Measurements from ENCODE around the gene NBPF8. TPM values are rescaled to one million over a fixed set of nuclear protein-coding genes. Genes with fewer than 3 reads are reported as not detected.

NBPF8 gene
- total RNA-seq, 1 donor from 2014 or later = 20.2 TPM

Other genes starting within 250 kb of the NBPF8 start
- gene SEC22B, start 238.5 kb upstream of the NBPF8 start, total RNA-seq = 22.3 and 22.6 TPM in 2 replicates

All from activated T-helper 1 cell treated with anti-CD3 and anti-CD28 coated beads, Interleukin-12 subunit alpha, Interleukin-12 subunit beta, Interleukin-2, Interleukin-4 antibody, amounts not matched to agents 30 ng/mL and 10 ng/mL and 1 ng/mL, durations not matched to agents 14 hours and 24 hours and 36 hours (primary cell).